HG02870 (cell line): Measurements from ENCODE around the gene RBM33.

Experiments used
- ATAC-seq: cut with Tn5 transposase; IDR thresholded peaks from one replicate; pipeline ENCODE4 v1.9.1; 2021; ENCODE audit warnings: mild to moderate bottlenecking, moderate library complexity; ENCODE audit not compliant: unreplicated experiment

The RBM33 gene

DNA sequence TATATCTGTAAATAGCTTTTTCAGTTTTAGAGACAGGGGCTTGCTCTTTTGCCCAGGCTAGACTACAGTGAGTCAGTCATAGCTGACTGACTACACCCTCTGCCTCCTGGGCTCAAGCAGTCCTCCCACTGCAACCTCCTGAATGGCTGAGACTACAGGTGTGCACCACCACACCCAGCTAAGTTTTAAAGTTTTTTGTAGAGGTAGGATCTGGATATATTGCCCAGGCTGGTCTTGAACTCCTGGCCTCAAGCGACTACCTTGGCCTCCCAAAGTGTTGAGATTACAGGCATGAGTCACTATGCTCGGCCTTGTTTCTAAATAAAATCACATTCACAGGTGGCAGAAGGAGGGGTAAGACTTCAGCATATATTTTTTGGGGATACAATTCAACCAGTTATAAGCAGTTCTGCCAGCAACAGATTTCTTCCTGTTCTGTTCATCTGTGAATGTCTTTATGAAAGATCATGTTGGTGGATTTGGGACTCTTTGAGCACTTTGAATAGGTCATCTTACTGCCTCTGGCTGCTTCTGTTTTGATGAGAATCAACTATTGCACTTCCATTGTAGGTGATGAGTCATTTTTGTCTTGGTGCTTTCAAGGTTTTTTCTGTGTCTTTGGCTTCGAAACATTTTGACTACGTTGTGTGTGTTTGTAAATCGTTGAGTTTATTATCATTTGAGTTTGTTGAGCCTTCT lies 15.7 kb downstream of the RBM33 start:
- peak; percentile 85 for ATAC-seq

DNA sequence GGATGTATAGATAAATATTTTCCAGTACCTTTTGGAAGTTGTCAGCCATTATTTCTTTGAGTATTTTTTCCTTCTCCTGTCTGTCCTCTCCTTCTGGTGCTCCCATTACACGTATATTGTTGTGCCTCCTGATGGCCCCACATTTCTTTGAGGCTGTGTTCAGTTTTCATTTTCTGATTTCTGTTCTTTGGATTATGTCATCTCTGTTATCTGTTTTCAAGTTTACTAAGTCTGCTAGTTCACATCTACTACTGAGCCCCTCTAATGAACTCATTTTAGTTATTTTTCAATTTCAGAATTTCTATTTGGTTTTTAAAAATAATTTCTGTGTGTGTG lies 16.3 kb downstream of the RBM33 start:
- peak; percentile 85 for ATAC-seq

- no peak for ATAC-seq
These were observed 18.0 kb downstream of the RBM33 start for GRCh38 chr7:155662343-155663043.

DNA sequence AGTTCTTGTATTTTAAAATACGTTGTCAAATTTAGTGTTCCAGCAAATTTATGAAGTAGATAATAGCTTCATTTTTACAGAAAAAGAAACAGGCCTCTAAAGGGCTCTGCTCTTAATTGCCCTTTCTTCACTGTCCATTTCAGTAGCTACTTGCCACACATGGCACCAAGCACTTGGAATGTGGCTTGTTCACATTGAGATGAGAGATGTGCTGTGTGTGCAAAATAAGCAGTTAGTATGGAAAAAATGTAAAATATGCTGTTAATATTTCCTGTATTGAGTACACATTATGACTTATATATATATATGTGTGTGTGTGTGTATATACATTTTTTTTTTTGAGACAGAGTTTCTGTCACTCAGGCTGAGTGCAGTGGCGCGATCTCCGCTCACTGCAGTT lies 19.5 kb downstream of the RBM33 start:
- ATAC-seq = no peak

GRCh38 chr7:155665079-155665956 lies 20.9 kb downstream of the RBM33 start:
- no peak for ATAC-seq

GRCh38 chr7:155665957-155666287 lies 21.5 kb downstream of the RBM33 start:
- ATAC-seq = no peak

DNA sequence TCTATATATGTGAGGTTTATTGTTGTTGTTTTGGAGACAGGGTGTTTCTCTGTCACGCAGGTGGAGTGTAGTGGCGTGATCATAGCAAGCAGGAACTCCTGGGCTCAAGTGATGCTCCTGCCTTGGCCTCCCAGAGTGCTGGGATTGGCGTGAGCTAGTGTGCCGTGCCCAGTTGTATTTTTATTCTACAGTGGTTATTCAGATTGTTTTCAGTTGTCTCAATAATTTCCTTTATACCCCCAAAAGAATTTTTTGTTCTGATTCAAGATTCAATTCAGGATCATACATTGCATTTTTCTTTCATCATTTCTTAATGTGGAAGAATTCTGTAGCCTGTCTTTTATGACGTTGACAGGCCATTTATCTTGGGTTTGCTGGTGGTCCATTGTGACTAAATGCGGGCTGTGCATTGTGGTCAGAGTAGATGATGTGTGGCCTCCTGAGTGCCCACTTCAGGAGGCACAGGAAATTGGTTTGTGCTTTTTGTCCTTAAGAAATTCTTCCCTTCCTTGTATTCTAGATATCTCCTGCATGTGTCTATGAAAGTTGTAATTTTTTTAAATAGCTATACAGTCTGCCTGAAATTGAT lies 22.9 kb downstream of the RBM33 start:
- ATAC-seq = no peak

GRCh38 chr7:155669717-155670505 lies 25.4 kb downstream of the RBM33 start:
- ATAC-seq = no peak

- no peak for ATAC-seq
These were observed 26.1 kb downstream of the RBM33 start for GRCh38 chr7:155670521-155670920.

DNA sequence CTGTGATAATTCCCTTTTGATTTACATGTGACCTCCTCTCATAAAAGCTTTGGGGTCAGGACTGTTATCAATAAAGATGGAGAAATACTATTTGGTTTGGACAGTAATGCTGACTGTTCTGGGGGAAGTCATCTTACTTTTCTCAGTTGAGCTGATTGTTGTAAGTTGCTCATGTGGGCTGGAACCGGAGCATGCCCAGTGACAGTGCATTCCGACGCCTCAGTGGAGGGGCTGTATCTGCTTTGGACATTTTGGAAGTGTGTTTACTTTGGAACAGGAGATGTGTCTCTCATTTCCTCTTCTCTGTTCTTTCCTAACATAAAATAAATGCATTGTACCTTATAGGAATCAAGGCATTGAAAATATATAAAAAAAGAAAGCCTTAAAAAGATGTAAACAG lies 30.1 kb downstream of the RBM33 start:
- ATAC-seq = no peak

GRCh38 chr7:155676052-155676451 lies 31.6 kb downstream of the RBM33 start:
- ATAC-seq = peak; percentile 69

DNA sequence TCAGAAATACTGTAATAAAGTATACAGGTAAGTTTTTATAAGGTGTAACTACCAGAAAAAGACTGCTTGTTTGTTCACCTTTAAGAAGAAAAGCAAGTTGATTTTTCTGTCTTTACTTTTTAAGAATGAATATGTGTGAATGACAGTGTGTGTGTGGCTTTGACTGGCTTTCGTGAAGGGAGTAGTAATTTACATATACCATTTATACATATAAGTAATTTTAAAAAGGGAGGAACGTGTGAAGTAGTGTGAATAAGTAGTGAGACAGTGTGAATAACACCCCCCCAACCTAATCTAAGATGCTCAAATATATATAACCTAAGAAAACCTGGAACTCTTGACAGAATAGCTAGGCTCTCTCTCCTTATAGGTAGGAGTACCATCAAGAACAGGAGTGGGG lies 33.2 kb downstream of the RBM33 start:
- no peak for ATAC-seq

- ATAC-seq = no peak
These were observed 35.7 kb downstream of the RBM33 start for GRCh38 chr7:155680124-155680523.

- ATAC-seq = no peak
These were observed 36.4 kb downstream of the RBM33 start for GRCh38 chr7:155680864-155681263.

DNA sequence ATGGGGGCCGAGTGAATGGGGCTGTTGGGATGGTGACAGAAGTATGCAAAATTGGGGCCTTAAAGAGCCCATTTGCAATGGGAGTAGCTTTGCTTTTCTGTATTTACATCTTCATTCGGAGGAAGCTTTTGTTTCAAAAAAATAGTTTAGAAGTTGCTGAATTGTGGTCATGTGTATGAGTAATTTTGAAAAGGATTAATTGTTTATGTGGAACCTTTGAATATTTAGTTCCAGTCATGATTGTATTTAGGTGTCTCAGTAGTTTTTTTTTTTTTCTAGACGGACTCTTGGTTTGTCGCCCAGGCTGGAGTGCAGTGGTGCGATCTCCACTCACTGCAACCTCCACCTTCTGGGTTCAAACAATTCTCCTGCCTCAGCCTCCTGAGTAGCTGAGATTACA lies 37.2 kb downstream of the RBM33 start:
- ATAC-seq = peak; percentile 64

GRCh38 chr7:155682484-155682883 lies 38.0 kb downstream of the RBM33 start:
- no peak for ATAC-seq

DNA sequence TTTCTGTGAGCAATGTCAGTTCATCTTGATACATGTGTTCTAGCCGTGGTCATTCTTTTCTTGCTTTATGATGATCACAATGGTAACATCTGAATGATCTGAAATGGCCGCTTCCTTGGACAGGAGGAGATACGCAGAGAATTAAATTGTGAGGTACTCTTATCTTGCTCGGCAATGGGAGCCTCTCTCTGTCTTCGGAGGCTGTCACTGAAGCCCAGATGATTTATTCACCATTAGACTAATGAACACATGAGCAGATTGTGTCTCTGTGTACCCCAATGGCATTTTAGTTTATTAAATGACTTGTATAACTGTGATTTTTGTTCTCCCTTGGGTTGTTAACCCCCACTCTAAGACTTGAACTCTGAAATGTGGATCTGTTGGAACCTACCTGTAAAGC lies 38.6 kb downstream of the RBM33 start:
- no peak for ATAC-seq

GRCh38 chr7:155683714-155684113 lies 39.3 kb downstream of the RBM33 start:
- no peak for ATAC-seq

DNA sequence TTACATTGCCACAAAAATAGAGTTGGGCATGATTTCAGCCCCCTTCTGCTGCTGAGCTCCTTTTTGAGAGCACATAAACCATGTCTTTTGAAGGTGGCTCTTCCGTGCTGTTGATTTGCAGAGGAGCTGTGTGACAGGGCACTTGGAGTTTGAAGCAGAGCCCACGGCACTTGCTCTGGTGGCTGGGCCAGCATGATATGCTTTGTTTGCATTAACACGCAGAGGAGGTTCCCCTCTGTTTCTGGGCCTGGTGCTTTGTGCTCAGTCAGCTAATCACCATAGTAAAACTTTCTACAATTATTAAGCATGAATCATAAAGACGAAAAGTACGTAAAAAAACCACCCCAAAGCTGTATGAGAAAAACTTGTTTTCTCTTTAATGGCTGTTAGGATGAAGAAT lies 40.1 kb downstream of the RBM33 start:
- no peak for ATAC-seq

- ATAC-seq = peak; percentile 38
These were observed 40.8 kb downstream of the RBM33 start for GRCh38 chr7:155685070-155685790.
